ENCODE results near the gene FKBP11.

DNA sequence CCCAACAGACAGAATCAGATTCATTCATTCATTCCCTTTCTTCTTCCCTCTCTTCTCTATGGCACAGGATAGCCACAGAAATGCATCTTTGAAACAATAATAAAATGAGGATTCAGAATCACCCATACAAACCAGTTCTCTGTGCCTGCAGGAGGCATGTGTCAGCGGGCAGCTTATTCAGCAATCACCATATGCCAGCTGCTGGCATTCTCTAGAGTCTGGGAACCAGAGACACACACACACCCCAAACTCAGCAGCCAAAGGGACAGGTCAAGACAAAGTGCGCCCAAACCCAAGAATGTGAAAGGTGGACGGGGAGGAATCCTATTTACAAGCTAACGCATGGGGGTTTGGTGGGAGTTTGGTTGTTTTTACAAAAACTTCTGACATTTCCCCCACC, 17.9 kb upstream of the FKBP11 start:
- TF ChIP-seq, protein P1, sequence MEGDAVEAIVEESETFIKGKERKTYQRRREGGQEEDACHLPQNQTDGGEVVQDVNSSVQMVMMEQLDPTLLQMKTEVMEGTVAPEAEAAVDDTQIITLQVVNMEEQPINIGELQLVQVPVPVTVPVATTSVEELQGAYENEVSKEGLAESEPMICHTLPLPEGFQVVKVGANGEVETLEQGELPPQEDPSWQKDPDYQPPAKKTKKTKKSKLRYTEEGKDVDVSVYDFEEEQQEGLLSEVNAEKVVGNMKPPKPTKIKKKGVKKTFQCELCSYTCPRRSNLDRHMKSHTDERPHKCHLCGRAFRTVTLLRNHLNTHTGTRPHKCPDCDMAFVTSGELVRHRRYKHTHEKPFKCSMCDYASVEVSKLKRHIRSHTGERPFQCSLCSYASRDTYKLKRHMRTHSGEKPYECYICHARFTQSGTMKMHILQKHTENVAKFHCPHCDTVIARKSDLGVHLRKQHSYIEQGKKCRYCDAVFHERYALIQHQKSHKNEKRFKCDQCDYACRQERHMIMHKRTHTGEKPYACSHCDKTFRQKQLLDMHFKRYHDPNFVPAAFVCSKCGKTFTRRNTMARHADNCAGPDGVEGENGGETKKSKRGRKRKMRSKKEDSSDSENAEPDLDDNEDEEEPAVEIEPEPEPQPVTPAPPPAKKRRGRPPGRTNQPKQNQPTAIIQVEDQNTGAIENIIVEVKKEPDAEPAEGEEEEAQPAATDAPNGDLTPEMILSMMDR (IDR thresholded peaks at IDR 0.05): no peak
- TF ChIP-seq SIN3A (IDR thresholded peaks at IDR 0.05; ENCODE audit: borderline replicate concordance, insufficient read depth, low read depth, low read length) (no peak), POLR2AphosphoS5 (IDR thresholded peaks at IDR 0.05; ENCODE audit: low read depth, low read length) (no peak), REST (IDR thresholded peaks at IDR 0.05; ENCODE audit: insufficient read depth in 1 of 2, low read depth in 2 of 2, low read length in 1 of 2) (no peak), TCF7L2 (IDR thresholded peaks at IDR 0.05; ENCODE audit: low read depth, low read length) (no peak)
